Right lobe of liver (tissue), 6 donors: Measurements from ENCODE around the gene SNRPA. TPM values are rescaled to one million over a fixed set of nuclear protein-coding genes. Genes with fewer than 3 reads are reported as not detected.
A peak's percentile ranks its signal among the peaks of the same experiment; 100 is the strongest.
"Not testable (repeated sequence)": the region's sequence is repeated elsewhere in the genome, so short reads cannot be mapped to it uniquely, and the experiment has no call there.

Source experiments
- ATAC-seq, 4 donors: fragments of 200-7000 bp; cut with Tn5 transposase; one replicate each; pipeline ENCODE4 v1.9.1; 2020; ENCODE audit warnings: mild to moderate bottlenecking in 4 of 4, moderate library complexity in 4 of 4
- DNase-seq, 3 donors: peaks; one replicate each; pipeline ENCODE4 v3.0.0-alpha.2; 2020
- H3K27ac ChIP-seq, 3 donors: fragments of 200-600 bp; one replicate each; pipeline ENCODE4 v1.8.0; 2022
- H3K27me3 ChIP-seq, 2 donors: fragments of 200-600 bp; one replicate each; pipeline ENCODE4 v1.8.0; 2022
- H3K36me3 ChIP-seq, 4 donors: fragments of 200-600 bp; sonication (generic) in 1 of 4; one replicate each; pipeline versions ENCODE4 v1.5.1 to v1.8.0; 2017 to 2022; ENCODE audit warnings: control low read depth in 1 of 4
- H3K4me1 ChIP-seq, 4 donors: fragments of 200-600 bp; sonication (generic) in 1 of 4; one replicate each; pipeline versions ENCODE4 v1.5.1 to v1.8.0; 2017 to 2022; ENCODE audit warnings: control low read depth in 1 of 4
- H3K4me3 ChIP-seq, 3 donors: fragments of 200-600 bp; one replicate each; pipeline ENCODE4 v1.8.0; 2022
- H3K9me3 ChIP-seq, 4 donors: fragments of 200-600 bp; sonication (generic) in 1 of 4; one replicate each; pipeline versions ENCODE4 v1.5.1 to v1.8.0; 2017 to 2022; ENCODE audit warnings: control low read depth in 1 of 4
- POLR2A ChIP-seq: fragments of 450-650 bp; IDR thresholded peaks from one replicate; pipeline ENCODE4 v1.6.1; 2017; ENCODE audit warnings: antibody characterized with exemption, mild to moderate bottlenecking
- WGBS: methylation state at CpG from one replicate; pipeline ENCODE4 v1.1.6; 2018; ENCODE audit warnings: low coverage, low lambda C conversion rate; ENCODE audit not compliant: insufficient coverage; ENCODE audit errors: missing lambda C conversion rate; 5-methylcytosine and 5-hydroxymethylcytosine counted together
- intact Hi-C, 2 donors: fragments of 100-400 bp; cut with DNase I; formaldehyde crosslinking; loops; one replicate each; pipeline versions ENCODE4 v1.11.2 to v1.14.1; 2022
- small RNA-seq, 2 experiments: library from RNA; depleted of rRNA; stranded (forward); fragments of <200 nt; gene quantifications; one replicate each; pipeline ENCODE3, GENCODE V24; 2016
- total RNA-seq, 6 experiments: library from RNA; depleted of rRNA in 2 of 6; stranded (reverse); fragments of >200 nt in 2 of 6; fragmentation: NEBNext Ultra II Directional in 3 of 6; extraction: Animal tissue kit (Norgen Biotek cat#: 25700) in 3 of 6; gene quantifications; one replicate each; pipeline versions ENCODE4 v1.1.0 to v1.2.4, GENCODE V29; 2016 to 2023
- TF ChIP-seq, protein P1 (sequence below), 4 donors: fragments of 200-600 bp in 3 of 4; fragments of 450-650 bp in 1 of 4; IDR thresholded peaks; one replicate each; pipeline versions ENCODE4 v1.5.1 to v1.8.0; 2016 to 2022; ENCODE audit warnings: antibody characterized with exemption in 4 of 4, mild to moderate bottlenecking in 2 of 4
- donor health status: DM: no; HTN: yes; CAD: no.
- donor health status: DM: no; HTN: no; CAD: no.
- donor health status: DM: no; HTN: no; CAD: no.
- donor health status: DM: no; HTN: yes; CAD: no.
- donor health status: DM: no; HTN: yes; CAD: no.

SNRPA gene
- total RNA-seq, 6 experiments from 2014 or later = 21.4 to 33.1 (median 24.7) TPM

DNA sequence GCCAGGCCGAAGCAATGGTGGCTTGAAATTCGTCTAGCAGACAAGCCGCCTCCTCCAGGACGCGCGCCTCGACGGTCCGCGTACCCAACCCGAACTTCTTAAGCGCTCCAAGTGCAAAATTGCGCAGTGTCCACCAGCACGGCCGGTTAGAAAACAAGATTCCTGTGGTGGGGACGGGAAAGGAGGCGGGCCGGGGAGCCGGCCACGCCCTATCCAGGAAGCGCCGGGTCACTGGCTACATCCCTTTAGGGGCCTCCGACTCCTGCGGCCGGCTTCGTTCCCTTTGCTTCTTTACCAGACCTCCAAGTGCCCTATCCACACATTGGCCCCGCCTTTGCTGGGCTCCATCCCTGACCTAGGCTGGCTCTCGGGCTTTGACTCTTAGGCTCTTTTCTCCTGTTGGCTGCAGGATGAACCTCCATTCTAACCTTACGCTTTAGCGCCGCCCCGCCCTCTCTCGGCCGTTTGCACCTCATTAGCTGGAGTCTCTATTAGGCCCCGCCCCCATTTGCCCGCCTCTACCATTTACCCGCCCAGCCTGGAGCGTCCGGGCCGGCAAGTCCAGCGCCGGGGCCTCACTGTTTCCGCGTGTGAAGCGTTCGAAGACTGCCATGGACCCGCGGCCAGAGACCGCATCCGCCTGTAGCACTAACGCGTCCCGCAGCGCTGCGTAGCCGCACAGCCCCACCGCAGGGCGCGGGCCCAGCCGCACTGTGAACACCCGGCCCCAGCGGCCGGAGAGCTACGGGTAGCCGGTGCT lies 59.8 kb downstream of the SNRPA start:
- intact Hi-C loops = not testable (repeated sequence)
- WGBS = 15% methylated on average over 17 of the region's 65 CpGs
- TF ChIP-seq, protein P1, sequence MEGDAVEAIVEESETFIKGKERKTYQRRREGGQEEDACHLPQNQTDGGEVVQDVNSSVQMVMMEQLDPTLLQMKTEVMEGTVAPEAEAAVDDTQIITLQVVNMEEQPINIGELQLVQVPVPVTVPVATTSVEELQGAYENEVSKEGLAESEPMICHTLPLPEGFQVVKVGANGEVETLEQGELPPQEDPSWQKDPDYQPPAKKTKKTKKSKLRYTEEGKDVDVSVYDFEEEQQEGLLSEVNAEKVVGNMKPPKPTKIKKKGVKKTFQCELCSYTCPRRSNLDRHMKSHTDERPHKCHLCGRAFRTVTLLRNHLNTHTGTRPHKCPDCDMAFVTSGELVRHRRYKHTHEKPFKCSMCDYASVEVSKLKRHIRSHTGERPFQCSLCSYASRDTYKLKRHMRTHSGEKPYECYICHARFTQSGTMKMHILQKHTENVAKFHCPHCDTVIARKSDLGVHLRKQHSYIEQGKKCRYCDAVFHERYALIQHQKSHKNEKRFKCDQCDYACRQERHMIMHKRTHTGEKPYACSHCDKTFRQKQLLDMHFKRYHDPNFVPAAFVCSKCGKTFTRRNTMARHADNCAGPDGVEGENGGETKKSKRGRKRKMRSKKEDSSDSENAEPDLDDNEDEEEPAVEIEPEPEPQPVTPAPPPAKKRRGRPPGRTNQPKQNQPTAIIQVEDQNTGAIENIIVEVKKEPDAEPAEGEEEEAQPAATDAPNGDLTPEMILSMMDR (IDR thresholded peaks at IDR 0.05) = peak in 1 of 4 donors; percentile 13

DNA sequence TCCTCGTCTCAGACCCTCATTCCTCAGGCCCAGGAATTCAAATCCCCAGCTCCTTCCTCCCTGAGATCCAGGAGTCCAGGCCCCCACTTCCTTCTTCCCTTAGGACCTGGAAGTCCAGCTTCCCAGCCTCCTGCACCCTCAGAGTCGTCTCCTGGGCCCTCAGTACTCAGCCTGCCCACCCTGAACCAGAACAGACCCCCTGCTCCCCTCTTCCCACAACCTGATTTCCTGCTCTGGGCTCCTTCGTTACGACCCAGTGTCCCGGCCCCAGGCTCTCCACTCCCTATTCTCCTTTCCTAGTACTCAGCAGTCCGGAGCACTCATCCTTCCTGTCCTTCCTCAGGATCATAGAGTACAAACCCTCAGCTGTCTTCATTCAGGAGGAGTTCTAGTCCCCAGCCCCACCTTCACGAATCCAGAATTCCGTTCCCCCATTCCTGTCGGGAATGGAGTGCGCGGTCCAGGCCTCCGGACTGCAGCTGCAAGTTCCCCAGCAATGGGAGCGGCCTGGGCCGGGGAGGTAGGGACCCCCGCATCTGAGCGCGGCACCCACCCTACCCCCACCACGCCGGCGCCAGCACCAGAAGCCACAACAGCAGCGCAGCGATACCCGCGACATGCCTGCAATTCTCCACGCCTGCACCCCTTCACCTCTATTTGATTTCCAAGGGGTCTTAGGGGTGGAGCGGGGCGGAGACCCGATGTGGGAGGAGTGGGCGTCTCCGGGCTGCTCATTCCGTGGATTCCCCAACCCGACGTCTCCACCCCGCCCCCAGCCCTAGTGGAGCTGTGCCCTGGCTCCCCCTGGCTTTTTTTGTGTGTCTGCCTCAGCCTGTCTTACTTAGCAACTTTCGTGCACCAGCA lies 60.7 kb downstream of the SNRPA start:
- WGBS = 25% methylated on average over 14 of the region's 35 CpGs
- Histone ChIP-seq H3K4me3 (peak overlapping the region in 1 of 3 donors; percentile 26), H3K4me1 (no peaks in the 10 kb centered on the region), H3K27me3 (no peaks in the 10 kb centered on the region), H3K27ac (peak overlapping the region in 1 of 3 donors; percentile 24), H3K36me3 (peaks cover 0 to 26% (median 9%) of the 10 kb centered on the region in 4 donors), H3K9me3 (no peaks in the 10 kb centered on the region)
- TF ChIP-seq, protein P1 (IDR thresholded peaks at IDR 0.05) = no peak
- no peak for TF ChIP-seq POLR2A
- peak in 1 of 3 donors; percentile 49 for DNase-seq
- ATAC-seq = no peak
- intact Hi-C loops = no loop called here

More for the DNA sequence above, 59.8 kb downstream of the SNRPA start:
- Histone ChIP-seq H3K4me3 (peak overlapping the region in 2 of 3 donors; percentile 16 to 45), H3K36me3 (peaks cover 0 to 26% (median 9%) of the 10 kb centered on the region in 4 donors), H3K27ac (peak overlapping the region in 1 of 3 donors; percentile 24)
- not testable (repeated sequence) for H3K4me1 ChIP-seq, H3K27me3 ChIP-seq, H3K9me3 ChIP-seq
- peak; percentile 78 to 92 (median 83) for ATAC-seq
- DNase-seq = peak; percentile 71 to 79 (median 78)

DNA sequence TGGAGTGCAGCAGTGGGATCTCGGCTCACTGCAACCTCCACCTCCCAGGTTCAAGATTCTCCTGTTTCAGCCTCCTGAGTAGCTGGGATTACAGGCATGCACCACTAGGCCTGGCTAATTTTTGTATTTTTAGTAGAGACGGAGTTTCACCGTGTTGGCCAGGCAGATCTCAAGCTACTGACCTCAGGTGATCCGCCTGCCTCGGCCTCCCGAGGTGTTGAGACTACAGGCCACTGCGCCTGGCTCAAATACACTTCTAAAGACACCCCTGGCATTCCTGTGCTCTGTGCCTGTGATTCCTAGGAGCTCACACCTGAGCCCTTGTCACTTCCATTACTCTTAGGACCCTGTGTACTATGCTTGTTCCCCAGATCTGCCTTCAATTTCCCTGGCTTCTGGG lies 61.6 kb downstream of the SNRPA start:
- H3K27me3 ChIP-seq, H3K4me1 ChIP-seq, H3K27ac ChIP-seq, ATAC-seq, intact Hi-C loops, H3K4me3 ChIP-seq, H3K9me3 ChIP-seq: not testable (repeated sequence)
- peaks cover 0 to 17% (median 9%) of the 10 kb centered on the region in 4 donors for H3K36me3 ChIP-seq
- 94% methylated on average over 5 of the region's 7 CpGs for WGBS
- DNase-seq = peak in 1 of 3 donors; percentile 44

DNA sequence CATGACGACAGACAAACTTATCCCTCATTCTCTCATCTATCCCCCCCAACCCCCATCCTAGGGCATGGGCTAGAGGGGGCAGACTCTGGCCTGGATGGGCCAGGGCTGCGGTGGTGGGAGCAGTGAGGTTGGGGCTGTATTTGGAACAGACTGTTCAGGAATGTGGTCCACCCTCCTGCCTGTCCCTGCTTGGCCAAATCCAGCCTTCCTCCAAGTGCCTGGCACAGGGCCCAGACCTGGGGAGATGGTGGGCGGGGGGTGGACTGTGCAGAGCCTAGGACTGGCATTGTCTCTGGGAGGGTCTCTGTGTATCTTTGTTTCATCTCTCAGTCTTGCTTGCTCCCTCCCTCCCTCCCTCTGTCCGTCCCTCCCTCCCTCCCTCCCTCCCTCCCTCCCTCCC lies 62.2 kb downstream of the SNRPA start:
- ATAC-seq = no peak
- peak in 1 of 3 donors; percentile 53 for DNase-seq
- H3K4me1 ChIP-seq = no peaks in the 10 kb centered on the region
- intact Hi-C loops = no loop called here
- no peak overlapping the region for H3K4me3 ChIP-seq
- peaks cover 0 to 11% (median 5%) of the 10 kb centered on the region in 4 donors for H3K36me3 ChIP-seq
- TF ChIP-seq, protein P1 (IDR thresholded peaks at IDR 0.05) = no peak
- no peak for TF ChIP-seq POLR2A
- H3K27me3 ChIP-seq = no peaks in the 10 kb centered on the region
- no peaks in the 10 kb centered on the region for H3K9me3 ChIP-seq
- whole genome bisulfite sequencing = 75% methylated on average over 2 of the region's 4 CpGs
- no peak overlapping the region for H3K27ac ChIP-seq

Small RNAs within 50 kb of the gene (small RNA-seq; reads per million reads assigned to genes)
- 0 reads per million in 2 experiments for gene RNU6-195P

Other genes with a start within 250 kb of the SNRPA start
- gene SHKBP1, start 174.3 kb upstream of the SNRPA start, total RNA-seq = 10 to 100 TPM; 16.1 to 29.0 (median 22.4) TPM
- 10 to 100 TPM; 19.3 to 40.8 (median 34.4) TPM for gene LTBP4, start 149.8 kb upstream of the SNRPA start, total RNA-seq
- 10 to 100 TPM in 3 of 6 experiments, 1 to 10 TPM in 3; 6.1 to 19.6 (median 10.5) TPM for gene NUMBL, start 60.6 kb upstream of the SNRPA start, total RNA-seq
- 10 to 100 TPM; 15.1 to 30.6 (median 25.6) TPM for gene COQ8B, start 34.3 kb upstream of the SNRPA start, total RNA-seq
- 10 to 100 TPM in 3 of 6 experiments, 1 to 10 TPM in 3; 6.8 to 19.7 (median 11.1) TPM for gene ITPKC, start 34.1 kb upstream of the SNRPA start, total RNA-seq
- 10 to 100 TPM in 2 of 6 experiments, 1 to 10 TPM in 4; 2.9 to 11.2 (median 4.4) TPM for gene ACTMAP, start 726 bp upstream of the SNRPA start, total RNA-seq
- 1 to 10 TPM in 2 of 6 experiments, under 1 TPM in 1, not detected in 3; 0.86 to 1.9 (median 1.1) TPM for gene MIA, start 24.3 kb downstream of the SNRPA start, total RNA-seq
- gene RAB4B, start 27.0 kb downstream of the SNRPA start, total RNA-seq = 10 to 100 TPM in 3 of 6 experiments, 1 to 10 TPM in 3; 6.4 to 17.2 (median 10.2) TPM
- gene EGLN2, start 48.0 kb downstream of the SNRPA start, total RNA-seq = 10 to 100 TPM; 34.5 to 47.0 (median 37.4) TPM
- 1,000 to 10,000 TPM in 3 of 6 experiments, 100 to 1,000 TPM in 1, 10 to 100 TPM in 2; 73.6 to 3,618 (median 1,239) TPM for gene CYP2A6, start 99.2 kb downstream of the SNRPA start, total RNA-seq
- gene CYP2A7, start 131.0 kb downstream of the SNRPA start, total RNA-seq = 1,000 to 10,000 TPM in 1 of 6 experiments, 100 to 1,000 TPM in 2, 10 to 100 TPM in 1, 1 to 10 TPM in 2; 2.5 to 2,068 (median 134) TPM
- gene CYP2B6, start 240.1 kb downstream of the SNRPA start, total RNA-seq = 1,000 to 10,000 TPM in 1 of 6 experiments, 100 to 1,000 TPM in 3, 1 to 10 TPM in 2; 7.9 to 5,721 (median 385) TPM